Left forelimb (tissue), 1 donor: Measurements from ENCODE around the gene PALLD.
"Not testable (repeated sequence)": the region's sequence is repeated elsewhere in the genome, so short reads cannot be mapped to it uniquely, and the experiment has no call there.

Experiments
- DNase-seq: peaks from one replicate; pipeline ENCODE4 v3.0.0-alpha.2; 2018; ENCODE audit warnings: low spot score

PALLD gene

GRCh38 chr4:168677063-168677462 lies 180.2 kb downstream of the PALLD start:
- no peak for DNase-seq

GRCh38 chr4:168677879-168678278 lies 181.0 kb downstream of the PALLD start:
- no peak for DNase-seq

DNA sequence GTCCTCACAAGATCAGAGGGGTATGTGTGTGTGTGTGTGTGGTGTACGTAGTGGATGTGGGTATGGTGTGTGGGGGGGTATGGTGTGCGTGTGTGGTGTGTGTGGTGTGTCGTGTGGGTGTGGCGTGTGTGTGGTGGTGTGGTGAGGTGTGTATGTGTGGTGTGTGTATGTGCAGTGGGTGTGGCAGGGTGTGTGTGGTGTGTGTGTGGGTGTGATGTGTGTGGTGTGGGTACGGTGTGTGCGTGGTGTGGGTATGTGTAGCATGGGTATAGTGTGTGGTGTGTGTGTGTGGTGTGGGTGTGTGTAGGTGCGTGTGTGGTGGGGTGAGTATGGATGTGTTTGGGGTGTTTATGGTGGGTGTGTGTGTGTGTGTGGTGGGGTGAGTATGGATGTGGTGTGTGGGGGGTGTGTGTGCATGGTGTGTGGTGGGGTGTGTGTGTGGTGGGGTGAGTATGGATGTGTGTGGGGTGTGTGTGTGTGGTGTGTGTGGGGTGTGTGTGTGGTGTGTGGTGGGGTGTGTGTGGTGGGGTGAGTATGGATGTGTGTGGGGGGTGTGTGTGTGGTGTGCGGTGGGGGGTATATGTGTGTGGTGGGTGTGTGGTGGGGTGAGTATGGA lies 182.0 kb downstream of the PALLD start:
- DNase-seq: no peak

DNA sequence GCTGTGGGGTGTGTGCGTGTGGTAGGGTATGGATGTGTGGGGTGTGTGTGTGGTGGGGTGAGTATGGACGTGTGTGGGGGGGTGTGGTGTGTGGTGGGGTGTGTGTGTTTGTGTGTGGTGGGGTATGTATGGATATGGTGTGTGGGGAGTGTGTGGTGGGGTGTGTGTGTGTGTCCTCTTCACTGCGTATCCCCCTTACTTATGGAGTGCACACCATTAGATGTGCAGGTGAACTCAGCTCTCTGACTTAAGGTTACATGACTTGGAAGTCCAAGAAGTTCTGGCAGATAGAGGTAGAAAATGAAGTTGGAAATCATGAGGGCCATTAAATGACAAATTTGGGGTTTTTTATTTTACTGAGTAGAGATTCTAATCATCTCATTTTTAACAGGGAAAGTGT lies 182.5 kb downstream of the PALLD start:
- DNase-seq: no peak

GRCh38 chr4:168679819-168680218 lies 183.0 kb downstream of the PALLD start:
- no peak for DNase-seq

- DNase-seq: no peak
These were observed 186.1 kb downstream of the PALLD start for GRCh38 chr4:168682898-168683500.

GRCh38 chr4:168683595-168683994 lies 186.7 kb downstream of the PALLD start:
- DNase-seq: no peak

GRCh38 chr4:168685136-168685809 lies 188.4 kb downstream of the PALLD start:
- no peak for DNase-seq

DNA sequence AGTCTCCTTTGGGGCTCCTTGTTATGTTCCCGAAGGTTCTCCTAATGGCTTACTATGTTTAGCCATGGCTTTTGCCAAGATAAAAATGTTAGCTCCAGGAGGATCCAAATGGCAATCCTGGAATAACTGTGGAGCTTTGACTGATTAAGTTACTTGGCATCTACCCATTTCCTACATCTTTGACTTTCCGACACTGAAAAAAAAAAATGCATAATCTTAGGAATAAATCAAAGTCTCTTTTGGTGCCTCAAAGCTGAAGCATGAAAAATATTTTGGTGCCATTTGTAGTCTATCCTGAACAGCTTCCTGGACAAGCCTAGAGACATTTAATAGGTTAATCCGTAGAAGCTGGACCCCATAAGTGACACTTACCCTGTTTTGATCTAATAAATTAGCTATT lies 191.7 kb downstream of the PALLD start:
- no peak for DNase-seq

GRCh38 chr4:168689791-168690190 lies 192.9 kb downstream of the PALLD start:
- no peak for DNase-seq

GRCh38 chr4:168690199-168690598 lies 193.3 kb downstream of the PALLD start:
- DNase-seq: no peak

- no peak for DNase-seq
These were observed 194.9 kb downstream of the PALLD start for GRCh38 chr4:168691631-168692369.

- DNase-seq: no peak
These were observed 197.1 kb downstream of the PALLD start for GRCh38 chr4:168693750-168694490.

- no peak for DNase-seq
These were observed 197.8 kb downstream of the PALLD start for GRCh38 chr4:168694667-168695066.

GRCh38 chr4:168695288-168695687 lies 198.4 kb downstream of the PALLD start:
- no peak for DNase-seq

DNA sequence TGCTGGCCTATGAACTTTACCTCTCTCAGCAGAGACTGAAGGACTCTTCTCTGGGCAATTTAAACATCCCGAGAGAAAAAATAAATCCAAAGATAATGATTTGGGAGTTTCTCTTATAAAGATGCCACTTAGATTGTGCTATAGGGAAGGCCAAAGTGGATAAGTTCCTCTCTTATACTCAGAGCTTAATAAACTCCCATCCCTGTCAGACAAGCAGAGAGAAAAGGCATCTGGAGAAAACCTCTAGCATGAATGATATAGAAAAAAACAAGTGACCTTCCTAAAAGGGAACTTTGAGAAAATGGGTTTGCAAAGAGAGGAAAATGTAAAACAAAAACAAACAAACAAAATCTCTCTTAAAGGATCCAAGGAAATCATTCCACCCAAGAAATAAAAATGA lies 199.4 kb downstream of the PALLD start:
- no peak for DNase-seq

DNA sequence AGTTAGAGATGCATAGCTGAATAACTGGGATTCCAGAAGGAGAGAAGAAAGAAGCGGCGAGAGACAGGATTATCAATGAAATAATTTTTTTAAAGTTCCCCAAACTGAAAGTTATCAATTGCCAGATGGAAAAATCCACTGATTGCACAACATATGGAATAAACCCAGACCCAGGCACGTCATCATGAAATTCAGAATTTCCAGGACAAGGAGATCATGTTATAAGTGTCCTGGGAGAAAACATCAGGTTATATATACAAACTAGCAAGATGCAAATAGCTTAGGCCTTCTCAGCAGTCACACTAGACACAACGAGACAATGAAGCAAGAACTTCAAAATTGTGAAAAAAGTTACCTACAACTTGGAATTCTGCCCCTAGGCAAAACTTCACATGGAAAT lies 200.0 kb downstream of the PALLD start:
- DNase-seq: no peak

DNA sequence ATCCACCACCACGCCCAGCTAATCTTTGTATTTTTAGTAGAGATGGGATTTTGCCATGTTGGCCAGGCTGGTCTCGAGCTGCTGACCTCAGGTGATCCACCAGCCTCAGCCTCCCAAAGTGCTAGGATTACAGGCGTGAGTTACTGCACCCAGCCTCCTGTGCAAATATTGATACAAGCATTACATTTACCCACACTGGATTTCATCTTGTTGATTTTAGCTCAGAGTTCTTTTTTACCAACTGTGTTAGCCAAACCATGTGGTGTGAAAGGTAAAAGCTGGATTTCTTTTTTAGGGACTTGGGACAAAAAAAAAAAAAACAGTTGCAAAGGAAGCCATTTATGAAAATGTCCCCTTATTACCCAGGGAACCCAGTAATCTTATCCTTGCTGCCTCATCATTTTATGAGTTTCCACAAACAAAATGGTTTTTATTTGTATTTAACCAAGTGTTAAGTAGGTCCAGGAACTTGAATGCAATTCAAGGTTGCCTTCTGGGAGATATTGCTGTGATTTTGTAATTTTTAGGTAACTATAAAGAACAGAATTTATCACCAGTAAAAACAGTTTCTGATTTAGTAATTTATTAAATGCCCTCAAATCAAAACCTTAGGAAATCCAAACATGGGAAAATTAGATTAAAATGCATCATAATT lies 202.5 kb downstream of the PALLD start:
- DNase-seq: no peak

- DNase-seq: no peak
These were observed 204.2 kb downstream of the PALLD start for GRCh38 chr4:168701061-168701460.

GRCh38 chr4:168702581-168703087 lies 205.8 kb downstream of the PALLD start:
- DNase-seq: not testable (repeated sequence)

DNA sequence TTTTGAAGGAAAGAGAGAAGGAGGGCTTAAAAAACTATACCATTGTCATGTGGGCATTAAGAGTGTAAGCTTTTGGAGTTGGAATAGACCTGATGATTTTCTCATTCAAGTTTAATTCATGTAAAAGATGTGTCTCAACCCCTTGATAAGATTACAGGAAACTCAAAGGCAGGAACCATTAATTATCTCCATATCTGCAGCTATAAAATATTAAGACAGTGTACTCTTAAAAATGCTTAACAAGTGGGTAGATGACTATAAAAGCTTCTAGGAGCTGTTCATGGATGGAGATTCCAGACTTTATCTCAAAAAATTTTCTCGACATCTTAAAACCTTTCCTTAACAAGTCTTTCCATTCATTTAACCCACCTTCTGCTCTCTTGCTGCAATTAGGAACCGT lies 208.3 kb downstream of the PALLD start:
- no peak for DNase-seq
